ENCODE measurements around the gene MMP24OS.
A peak's percentile ranks its signal among the peaks of the same experiment; 100 is the strongest.

Gene MMP24OS

DNA sequence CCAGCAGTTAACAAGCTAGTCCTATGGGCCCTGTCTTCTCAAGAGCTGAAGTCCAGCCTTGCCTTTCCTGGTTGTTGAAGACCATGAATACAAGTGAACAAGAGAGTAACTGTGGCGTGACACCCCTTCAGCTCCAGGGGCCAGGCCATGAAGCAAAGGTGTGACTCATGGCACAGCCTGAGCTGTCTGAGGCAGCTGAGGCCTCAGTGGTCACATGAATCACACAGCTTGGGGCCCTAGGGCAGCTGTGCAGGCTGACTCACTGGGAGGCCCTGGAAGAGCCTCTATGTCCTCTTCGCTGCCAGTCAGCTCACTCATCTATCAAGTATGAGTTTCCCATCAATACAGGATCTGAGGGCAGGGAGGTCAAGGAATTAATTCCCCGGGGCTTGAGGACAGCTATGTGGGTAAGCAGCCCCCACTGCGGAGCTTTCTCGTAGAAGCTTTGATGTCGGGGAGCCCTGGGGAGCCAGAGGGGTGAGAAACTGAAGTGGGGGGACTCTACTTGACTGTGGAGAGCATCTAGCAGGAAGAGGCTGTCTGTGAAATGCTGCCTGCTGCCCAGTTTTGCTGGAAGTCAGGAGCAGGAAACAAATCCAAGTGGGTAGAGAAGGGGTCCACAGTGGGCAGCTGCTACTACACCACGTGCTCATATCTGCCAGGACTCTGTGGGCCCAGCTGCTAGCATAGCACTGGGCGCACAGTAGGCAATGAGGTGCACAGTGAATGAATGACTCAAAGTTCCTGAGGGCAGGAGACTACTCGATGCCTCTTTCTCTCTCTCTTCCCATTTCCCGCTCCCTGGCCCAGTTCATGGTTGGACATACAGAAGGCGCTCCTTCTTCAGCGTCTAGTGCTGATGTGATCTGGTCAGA is 28.0 kb upstream of the MMP24OS start:
- peak; percentile 64 to 92 for DNase-seq

DNA sequence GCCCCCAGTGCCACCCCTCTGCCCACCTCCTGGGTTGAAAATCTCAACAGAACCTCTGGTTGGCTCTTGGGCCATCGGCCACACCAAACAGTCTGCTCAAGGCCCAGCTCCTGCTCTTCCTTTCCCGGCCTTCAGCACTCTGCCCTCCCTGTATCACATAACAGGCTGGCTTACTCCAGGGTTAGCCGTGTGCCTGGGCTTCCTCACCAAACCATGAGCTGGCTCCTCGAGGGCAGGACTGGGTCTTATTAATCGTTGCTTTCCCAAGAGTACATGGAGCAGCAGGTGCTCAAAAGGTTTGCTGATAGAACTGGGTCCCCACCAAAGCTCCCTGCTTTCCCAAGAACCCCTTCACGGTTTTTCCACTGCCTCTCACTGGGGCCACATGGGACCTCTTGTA is 27.0 kb upstream of the MMP24OS start:
- DNase-seq, result no peak

DNA sequence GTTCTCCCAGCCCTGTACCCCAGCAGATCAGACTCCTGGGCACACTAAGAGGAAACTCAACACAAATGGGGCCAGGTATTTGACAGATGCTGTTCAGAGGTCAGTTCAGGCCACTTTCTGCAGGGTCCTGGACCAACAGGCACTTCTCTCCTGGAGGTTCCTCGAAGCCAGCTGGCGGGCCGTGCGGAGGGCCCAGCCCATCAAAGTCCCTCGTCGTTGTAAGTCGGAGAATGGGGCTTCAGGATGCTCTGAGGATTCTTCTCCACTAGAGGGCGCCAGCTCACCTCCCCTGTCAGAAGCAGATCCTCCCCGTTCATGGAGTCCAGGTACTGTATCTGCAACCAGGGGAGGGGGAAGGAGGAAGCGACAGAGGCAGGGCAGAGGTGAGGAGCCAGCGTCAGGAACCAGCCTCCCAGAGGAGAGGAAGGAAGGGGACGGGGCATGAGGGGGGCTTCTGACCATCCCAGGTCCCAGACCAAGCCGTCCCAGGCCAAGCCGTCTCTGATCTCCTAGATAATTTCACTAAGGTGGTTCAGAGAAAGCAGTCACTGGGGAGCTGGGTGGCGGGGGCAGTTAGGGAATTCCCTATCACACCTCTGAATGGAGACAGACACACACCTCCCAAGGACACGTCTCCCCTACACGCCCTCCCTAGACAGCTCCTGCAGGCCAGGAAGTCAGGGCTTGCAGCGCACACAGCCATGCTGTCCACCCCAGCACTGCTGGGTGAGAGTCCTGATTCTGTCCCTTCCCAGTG is 26.0 kb upstream of the MMP24OS start:
- peak; percentile 83 to 86 for DNase-seq

DNA sequence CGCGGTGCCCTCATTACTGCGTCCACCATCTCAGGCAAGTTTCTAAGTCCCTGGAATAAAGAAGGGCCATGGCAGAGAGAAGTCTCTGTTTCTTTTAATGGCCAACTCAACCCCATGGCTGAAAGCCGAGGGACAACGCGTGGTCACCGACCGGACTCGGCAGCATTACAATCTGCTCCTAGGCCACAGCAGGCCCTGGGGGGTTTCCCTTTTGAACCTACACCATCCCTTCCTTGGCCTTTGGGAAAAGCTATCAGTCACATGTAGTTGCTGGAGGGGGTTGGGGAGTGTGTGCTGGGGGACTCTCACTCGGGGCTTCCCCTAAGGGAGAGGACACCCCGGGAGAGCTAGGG is 25.4 kb upstream of the MMP24OS start:
- no peak for DNase-seq

DNA sequence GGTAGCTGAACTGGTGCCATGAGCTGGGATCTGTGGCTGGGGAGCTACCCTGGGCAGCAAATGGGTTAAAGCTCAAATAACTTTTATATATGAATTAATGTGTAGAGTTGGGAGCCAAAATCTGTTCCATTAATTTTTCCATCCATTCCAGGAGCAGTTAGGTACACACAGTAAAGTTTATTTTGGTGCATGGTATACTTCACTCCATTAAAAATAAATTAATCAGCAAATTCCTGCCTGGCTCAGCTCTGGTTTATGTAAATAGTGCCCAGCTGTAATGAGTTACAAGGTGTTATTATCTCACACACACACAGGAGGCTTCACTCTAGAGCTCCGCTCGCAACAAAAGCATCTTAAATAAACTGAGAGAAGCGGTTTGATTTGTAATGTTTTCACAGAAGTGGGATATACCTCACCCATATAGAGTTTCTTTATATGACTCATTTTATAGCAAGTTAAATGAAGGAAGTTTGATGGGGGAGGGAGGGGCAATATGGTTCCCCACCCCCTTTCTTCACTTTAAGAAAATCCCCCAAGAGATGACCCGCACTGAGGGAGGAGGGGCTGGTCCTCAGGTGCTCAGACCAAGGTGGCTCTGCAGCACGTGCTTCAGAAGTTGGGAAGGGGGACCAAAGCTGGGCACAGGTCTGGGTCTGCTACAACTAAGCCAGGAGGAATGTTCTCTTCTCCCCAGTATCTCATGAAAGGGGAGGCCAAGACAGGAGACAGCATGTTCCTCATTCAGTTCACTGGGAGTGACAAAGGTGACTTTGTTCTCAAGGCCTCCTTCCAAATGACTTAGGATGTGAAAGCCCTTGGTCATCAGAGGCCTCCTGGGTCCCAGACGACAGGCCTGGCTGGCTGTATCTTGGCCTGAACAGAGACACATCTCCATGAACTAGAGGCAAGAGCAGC is 24.8 kb upstream of the MMP24OS start:
- DNase-seq, result no peak

DNA sequence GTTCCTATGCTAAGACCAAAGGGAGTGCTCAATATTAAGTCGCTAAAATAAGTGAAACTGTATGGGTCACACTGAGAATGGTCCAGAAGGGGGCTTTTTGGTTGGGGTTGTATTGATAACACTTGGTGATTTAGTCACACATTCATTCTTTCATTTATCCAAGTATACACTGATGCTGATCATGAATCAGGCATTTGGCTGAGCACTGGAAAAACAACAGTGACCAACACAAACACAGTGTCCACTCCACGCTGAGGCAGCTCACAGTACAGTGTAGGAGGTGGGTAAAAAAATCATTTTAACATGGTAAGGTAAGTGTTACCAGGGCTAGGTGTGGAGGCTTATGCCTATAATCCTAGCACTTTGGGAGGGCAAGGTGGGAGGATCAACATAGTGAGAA is 23.5 kb upstream of the MMP24OS start:
- no peak for DNase-seq

DNA sequence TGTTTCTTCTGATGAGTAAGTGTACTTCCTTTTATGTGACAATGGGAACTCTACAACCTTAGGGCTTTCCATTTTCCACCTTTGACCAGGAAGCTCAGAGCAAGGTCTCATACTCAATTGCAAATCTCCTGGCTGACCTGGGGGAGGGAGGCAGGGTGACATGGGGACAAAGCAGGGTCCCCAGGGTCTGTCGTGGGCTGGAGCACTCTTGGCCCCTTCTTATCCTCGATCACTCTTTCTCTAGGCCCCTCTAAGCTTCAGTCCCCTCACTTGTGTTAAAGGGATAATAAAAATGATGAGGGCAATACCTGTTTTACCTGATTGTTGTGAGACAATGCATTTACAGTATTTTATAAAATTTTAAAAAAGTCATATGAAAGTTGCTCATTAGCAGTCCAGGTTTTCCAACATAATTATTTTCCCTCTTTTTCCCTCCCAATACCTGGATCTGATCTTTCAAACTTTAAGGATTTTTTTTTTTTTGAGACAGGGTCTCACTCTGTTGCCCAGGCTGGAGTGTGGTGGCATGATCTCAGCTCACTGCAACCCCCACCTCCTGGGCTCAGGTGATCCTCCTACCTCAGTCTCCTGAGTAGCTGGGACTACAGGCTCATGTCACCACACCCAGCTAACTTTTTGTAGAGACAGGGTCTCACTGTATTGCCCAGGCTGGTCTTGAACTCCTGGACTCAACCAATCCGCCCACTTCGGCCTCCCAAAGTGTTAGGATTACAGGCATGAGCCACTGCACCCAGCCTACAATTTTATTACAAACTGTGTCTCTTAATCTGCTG is 22.7 kb upstream of the MMP24OS start:
- DNase-seq, result no peak

DNA sequence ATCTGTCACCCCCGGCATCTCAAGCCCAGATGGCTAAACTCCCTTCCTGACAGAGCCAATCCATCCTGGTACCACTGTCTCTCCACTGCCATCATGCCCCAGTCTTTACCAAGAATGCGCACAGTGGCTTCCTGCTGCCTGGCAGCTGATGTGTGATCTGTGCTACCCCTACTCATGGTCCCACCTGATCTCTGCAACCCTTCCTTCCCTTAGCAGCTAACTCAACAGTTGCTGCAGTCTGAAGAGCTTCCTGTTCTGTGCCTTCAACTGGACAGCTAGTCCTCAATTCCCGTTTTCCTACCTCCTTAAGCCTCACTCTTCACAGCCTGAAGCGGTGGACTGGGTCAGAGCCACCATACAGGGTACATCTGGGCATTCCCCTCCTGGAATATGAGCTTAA is 21.9 kb upstream of the MMP24OS start:
- DNase-seq, result peak in 1 of 2 donors; percentile 38

DNA sequence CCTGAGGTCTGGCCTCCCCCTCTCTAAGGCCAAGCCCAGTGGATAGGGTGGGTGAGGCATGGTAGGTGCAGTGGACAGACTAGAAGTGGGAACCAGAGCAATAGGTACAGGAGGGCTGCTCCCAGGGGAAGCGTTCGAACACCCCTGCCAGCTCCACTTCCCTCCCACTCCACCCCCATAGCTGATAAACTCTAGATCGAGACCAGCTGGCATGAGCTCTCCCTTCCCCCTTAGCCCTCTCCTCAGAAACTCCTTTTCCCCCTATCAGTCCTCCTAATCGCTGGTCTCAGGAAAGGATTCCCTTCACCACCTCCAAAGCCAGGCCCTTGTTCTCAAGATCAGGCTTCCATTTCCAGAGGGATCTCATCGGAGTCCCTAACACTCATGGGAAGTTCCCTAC is 20.3 kb upstream of the MMP24OS start:
- no peak for DNase-seq

DNA sequence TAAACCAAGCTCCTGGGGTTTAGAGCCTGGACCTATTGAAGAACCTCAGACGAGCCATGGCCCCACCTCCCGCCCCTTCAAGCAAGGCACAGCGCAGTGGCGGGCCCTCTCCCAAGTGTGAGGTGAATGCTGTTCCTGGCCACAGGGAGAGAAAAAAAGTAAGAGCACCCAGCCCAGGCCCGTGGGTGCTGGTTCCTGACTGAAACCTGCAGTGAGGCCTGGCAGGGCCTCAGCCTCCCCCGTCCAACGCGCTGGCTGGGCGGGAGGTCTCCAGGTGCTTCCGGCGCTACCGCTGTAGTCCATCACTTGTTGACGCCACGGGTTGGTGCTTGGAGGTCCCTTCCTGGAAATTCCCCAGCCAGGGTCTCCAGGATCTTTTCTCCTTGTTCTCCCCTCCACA is 19.8 kb upstream of the MMP24OS start:
- DNase-seq, result no peak

DNA sequence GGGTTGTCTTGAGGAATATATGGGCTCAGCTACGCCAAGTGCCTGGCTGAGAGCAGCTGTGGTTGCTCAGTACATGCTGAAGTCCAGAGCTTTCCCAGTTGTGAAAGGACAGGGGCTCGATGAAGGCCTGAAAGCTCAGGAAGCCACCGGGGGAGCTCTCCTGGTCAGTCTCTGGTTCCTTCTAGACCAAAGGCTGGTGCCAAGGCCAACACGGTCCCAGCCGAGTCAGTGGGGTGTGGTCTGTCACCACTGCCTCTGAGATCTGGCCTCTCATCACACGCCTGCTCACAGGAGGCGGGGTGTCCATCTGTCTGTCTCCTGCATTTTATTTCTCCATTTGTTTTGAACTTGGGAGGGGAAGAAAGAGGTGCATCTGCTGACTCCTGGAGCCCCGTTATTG is 19.2 kb upstream of the MMP24OS start:
- peak; percentile 10 to 14 for DNase-seq

DNA sequence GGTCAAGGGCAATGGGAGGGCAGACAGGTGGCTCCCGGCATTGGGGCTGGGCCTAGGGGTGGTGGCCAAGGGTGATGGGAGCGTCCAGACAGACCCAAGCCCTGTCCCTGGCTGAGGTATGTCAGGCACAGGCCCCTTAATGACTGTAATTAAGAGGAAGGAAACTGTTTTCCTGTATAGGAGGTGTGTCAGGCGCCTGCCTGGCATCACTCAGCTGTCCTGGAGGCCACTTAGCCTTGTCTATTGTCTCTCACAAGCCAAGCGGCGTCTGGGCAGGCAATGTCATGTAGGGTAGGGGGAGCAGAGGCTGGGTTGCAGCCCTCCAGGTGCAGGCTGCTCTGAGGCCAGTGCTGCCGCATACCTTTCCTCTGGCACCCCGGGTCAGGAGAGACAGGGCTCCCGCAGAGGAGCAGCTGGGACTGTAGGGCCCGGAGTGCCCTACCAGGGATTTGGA is 18.2 kb upstream of the MMP24OS start:
- DNase-seq, result no peak

DNA sequence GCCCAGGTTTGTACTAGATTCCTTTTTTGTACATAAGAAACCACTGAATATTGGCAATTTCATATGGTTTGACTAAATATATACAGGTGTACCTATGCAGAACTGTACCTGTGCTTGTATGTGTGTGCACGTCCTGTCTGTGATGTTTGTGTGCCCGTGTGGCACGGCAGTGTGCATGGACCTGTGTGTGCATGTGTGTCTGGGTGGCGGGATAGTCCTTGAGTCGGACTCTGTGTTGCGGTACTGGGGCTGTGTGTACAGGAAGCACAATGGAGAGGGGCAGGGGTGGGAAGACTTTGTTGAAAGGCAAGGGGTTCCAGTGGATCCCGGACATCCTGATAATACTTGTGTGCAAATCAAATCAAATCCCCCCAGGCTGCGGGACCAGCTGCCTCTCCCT is 17.8 kb upstream of the MMP24OS start:
- no peak for DNase-seq

DNA sequence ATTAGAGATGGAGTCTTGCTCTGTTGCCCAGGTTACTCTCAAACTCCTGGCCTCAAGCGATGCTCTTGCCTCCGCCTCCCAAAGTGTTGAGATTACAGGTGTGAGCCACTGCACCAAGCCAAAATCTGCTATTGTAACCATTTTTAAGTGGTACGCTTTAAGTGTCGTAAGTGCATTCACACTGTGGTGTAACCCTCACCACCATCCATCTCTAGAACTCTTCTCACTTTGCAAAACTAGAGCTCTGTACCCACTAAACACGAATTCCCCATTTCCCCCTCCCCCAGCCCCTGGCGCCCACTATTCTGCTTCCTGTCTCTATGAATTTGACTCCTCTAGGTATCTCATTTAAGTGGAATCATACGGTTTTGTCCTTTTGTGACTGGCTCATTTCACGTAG is 17.1 kb upstream of the MMP24OS start:
- DNase-seq, result no peak

DNA sequence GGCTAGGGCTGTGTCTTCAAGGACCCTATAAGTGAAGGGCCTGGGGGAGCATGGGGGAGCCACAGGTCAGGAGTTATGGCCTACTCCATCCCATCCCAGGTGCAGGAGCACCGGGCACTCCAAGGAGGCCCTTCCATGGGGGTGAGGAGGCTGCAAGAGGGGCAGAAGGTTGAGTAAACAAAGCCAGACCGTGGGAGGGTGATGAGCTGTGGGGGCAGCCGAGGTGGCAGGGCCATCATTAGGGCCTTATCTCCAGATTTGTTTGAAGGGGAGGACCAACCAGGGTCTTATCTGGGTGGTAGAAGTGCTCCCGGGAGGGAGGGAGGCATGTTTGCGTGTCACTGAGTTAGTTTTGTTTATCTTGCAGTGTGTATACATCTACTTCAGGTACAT is 16.4 kb upstream of the MMP24OS start:
- no peak for DNase-seq

DNA sequence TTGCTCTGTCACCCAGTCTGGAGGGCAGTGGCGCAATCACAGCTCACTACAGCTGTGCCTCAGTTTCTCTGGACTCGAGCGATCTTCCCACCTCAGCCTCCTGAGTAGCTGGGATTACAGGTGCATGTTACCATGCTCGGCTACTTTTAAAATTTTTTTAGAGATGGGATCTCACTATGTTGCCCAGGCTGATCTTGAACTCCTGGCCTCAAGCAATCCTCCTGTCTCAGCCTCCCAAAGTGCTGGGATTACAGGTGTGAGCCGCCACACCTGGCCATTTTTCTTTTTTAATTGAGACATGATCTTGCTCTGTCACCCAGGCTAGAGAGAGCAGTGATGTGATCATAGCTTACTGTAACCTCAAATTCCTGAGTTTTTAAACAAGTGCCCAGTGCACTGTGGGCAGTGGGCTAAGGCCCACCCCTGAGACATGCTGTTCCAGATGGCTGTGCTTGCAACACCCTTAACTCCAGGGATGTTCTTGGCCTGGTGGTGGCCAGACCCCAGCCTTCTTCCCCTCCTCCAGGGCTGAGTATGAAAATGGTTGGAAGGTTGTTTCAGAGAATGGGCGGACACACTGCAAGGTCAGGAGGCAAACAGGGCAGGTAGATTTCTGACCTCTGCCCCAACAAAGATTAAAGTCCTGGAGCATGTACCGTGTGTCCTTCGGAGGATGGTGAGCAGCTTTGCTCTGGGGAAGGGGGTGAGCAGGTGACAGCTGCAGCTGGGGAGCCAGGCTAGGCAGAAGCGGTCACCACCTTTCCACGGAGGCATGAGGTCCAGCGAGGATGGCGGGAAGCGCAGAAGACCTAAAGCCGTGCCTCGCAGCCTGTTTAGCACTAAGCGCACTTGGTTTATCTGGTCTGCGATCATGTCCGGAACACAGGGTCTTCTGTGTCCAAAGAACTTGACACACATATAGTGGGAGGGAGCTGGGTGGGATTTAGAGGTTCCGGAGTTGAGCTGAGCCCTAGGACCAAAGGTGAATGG is 15.7 kb upstream of the MMP24OS start:
- no peak for DNase-seq

DNA sequence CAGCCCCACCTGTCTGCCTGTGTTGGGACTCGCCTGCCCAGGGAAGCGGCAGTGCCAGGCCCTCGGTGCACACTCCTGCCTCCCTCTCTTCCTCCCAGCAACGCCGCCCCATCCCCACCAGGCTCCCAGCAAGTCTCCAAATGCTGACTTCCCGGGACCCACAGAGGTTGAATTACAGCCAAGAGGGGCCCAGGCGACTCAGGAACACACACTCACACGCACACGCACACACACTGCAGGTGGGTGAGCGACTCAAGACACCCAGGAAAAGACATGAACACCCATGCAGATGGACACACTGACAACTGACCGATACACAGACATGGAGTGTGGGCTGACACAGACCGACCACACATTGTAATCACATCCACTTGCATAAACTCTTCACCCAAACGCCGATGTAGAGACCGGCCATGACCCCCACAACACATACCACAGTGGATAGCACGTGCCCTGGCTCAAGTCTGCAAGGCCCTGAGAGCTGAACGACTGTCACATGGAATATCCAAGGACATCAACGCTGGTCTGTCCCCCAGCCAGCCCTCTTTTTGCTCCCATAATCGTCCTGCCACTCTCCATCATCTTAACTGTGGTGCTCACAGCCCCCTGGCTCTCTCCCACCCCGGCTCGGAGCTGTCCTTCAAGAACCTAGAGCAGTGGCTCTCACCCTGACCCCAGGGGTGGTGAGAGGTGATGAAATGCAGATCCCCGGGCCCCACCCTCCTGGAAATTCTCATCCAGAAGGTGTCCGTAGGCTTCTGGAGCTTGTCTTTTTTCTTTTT is 14.8 kb upstream of the MMP24OS start:
- no peak for DNase-seq

DNA sequence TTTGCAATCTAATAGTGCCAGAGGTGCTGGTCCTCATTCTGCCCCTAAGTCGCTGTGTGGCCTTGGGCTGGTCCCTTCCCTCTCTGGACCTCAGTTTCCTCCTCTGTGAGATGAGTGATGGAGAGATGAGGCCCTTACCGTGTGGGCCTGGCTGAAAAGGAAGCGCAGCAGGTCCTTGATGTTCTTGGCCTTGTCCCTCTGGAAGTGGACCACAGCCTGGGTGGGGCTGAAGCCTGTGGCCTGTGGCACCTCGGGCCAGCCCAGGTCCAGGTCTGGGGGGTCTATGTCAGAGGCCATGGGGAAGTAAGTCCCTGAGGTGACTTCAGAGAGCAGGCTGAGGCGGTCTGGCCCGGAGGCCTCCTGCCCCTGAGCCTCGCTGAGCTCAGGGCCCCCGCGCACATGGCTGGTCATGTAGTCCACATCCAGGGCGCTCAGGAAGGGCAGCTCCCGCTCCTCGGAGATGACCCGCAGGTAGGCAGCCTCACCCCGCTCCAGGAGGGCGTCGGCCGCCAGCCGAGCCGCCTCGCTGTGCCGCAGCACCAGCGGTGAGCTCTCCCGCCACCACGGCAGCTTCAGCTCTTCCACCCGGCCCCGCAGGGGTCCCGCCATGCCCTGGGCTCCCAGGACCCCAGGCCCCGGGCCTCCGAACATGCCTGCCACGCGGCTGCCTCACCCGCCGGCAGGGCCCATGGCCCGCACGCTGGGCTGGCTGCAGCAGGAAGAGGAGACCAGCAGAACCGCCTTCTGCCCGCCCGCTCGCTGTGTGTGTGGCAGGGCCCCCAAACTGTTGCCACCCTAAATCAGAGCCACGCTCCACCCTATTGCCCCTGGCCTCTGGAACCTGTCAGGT is 14.0 kb upstream of the MMP24OS start, which contains the start of gene FAM83C:
Gene FAM83C, minus strand, starts transcription at position 772 of the 850 bp plus-strand sequence. Its CDS starts 121 bp downstream, at position 651.
- DNase-seq, result no peak

DNA sequence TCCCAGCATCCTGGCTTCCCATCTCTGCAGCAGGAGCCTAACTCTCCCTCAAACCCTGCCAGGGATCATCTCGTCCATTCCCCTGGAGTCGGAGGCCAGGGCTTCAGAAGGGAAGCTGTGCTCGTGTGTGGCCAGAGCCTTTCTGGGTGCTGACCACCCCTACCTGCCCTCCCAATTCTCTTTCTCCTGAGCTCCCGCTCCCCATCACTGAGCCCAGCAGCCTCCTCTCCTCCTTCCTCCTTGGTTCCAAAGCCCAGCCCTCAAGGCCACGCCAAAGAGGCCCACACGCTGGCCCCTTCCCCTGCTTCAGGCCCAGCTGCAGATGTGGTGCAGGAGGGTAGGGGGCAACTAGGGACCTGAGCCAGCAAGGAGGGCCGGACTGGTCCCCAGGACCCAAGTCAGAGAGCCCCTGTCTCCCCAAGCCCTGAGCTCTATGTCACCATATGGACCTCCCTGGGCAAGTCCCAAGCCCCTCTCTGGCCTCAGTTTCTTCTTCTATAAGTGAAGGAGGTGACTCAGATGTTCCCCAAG is 13.0 kb upstream of the MMP24OS start:
- DNase-seq, result no peak

Measured in inflammatory macrophage (primary cell).